ENCODE data around the gene PRAC1.

Gene PRAC1

DNA sequence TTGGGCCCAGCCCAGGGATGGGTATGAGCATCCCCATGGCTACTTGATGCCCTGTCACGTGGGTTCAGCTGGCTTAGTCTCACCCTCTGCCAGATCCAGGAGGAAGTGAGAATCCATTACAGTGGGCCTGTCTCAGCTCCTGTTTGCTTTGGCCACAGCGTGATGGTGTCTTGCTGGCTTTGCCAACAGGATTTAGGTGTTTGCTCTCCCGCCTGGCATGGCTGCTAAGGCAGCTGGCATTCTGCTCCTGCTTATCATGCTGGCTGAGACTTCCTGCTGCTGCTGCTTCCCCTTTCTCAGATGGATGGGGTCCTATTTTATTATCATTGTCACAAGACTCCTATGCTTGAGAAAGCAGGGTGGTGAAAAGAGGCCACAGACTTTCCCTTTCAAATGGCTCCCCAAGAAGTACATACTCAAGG lies 34.5 kb upstream of the PRAC1 start:
- Histone ChIP-seq H3K79me2 (ENCODE audit: insufficient read depth, low read depth) (no peaks in the 10 kb centered on the region), H3K4me3 (IDR thresholded peaks at IDR 0.05; ENCODE audit: insufficient read depth, low read depth, low read length) (no peak overlapping the region), H3K4me1 (ENCODE audit: low read depth, poor library complexity, severe bottlenecking) (no peaks in the 10 kb centered on the region), H3K4me2 (no peak overlapping the region), H3K27ac (no peak overlapping the region), H2AFZ (ENCODE audit: low read depth) (no peak overlapping the region), H3K36me3 (ENCODE audit: insufficient read depth) (no peaks in the 10 kb centered on the region), H4K20me1 (ENCODE audit: insufficient read depth) (no peaks in the 10 kb centered on the region), H3K9ac (no peak overlapping the region), H3K27me3 (ENCODE audit: insufficient read depth, low read depth) (peaks cover 8% of the 10 kb centered on the region; the same call in 1 of the 2 replicates)
- TF ChIP-seq CTCF (conservative IDR thresholded peaks at IDR 0.05; ENCODE audit: low read depth, low read length) = no peak

GRCh38 chr17:48755356-48755755 lies 33.0 kb upstream of the PRAC1 start:
- Histone ChIP-seq H3K4me2 (no peak overlapping the region), H3K36me3 (ENCODE audit: insufficient read depth) (no peaks in the 10 kb centered on the region), H3K27ac (no peak overlapping the region), H3K4me3 (IDR thresholded peaks at IDR 0.05; ENCODE audit: insufficient read depth, low read depth, low read length) (no peak overlapping the region), H3K9ac (no peak overlapping the region), H3K27me3 (ENCODE audit: insufficient read depth, low read depth) (peaks cover 17% of the 10 kb centered on the region; the same call in 1 of the 2 replicates), H3K79me2 (ENCODE audit: insufficient read depth, low read depth) (no peaks in the 10 kb centered on the region), H4K20me1 (ENCODE audit: insufficient read depth) (no peaks in the 10 kb centered on the region), H3K4me1 (ENCODE audit: low read depth, poor library complexity, severe bottlenecking) (no peaks in the 10 kb centered on the region), H2AFZ (ENCODE audit: low read depth) (no peak overlapping the region)
- TF ChIP-seq CTCF (conservative IDR thresholded peaks at IDR 0.05; ENCODE audit: low read depth, low read length) = no peak

DNA sequence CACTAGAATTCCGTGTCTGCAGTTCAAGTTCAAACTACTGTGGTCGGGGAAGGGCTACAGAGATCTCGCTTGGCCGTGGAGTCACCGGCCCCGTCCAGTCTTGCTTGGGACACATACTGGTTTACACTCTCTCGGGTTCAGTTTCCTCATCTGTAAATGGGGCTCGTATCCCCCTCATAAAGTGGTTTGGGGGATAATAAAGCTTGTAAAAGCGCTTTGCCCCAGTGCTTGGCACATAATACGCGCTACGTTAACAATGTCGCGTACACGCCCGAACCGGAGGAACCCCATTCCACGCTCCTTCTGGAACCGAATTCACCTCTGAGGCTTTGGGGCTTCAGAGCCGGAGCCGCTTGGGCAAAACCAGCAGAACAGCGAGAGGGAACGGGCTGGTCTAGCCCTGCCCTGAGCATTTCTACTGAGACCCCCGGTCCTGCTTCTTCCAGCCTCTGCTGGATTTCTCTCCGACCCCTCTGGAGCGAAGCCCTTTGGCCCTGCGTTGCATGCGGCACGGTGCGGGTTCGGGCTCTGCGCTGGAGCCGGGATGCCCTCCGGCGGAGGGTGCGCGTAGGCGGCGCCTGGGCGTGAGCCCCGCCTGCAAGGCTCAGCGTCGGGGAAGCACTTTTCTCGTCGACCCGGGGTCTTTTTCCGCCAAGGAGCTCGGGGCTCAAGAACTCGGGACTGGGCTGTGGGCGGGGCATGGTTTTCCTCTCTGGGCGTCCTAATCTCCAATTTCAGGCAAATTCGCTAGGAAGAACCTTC lies 32.4 kb upstream of the PRAC1 start:
- Histone ChIP-seq H3K4me3 (IDR thresholded peaks at IDR 0.05; ENCODE audit: insufficient read depth, low read depth, low read length) (no peak overlapping the region), H3K36me3 (ENCODE audit: insufficient read depth) (no peaks in the 10 kb centered on the region), H3K79me2 (ENCODE audit: insufficient read depth, low read depth) (no peaks in the 10 kb centered on the region), H3K4me2 (no peak overlapping the region), H3K27ac (no peak overlapping the region), H3K4me1 (ENCODE audit: low read depth, poor library complexity, severe bottlenecking) (no peaks in the 10 kb centered on the region), H4K20me1 (ENCODE audit: insufficient read depth) (no peaks in the 10 kb centered on the region), H3K27me3 (ENCODE audit: insufficient read depth, low read depth) (peaks cover 17% of the 10 kb centered on the region; the same call in 1 of the 2 replicates), H3K9ac (no peak overlapping the region), H2AFZ (ENCODE audit: low read depth) (no peak overlapping the region)
- TF ChIP-seq CTCF (conservative IDR thresholded peaks at IDR 0.05; ENCODE audit: low read depth, low read length) = no peak

DNA sequence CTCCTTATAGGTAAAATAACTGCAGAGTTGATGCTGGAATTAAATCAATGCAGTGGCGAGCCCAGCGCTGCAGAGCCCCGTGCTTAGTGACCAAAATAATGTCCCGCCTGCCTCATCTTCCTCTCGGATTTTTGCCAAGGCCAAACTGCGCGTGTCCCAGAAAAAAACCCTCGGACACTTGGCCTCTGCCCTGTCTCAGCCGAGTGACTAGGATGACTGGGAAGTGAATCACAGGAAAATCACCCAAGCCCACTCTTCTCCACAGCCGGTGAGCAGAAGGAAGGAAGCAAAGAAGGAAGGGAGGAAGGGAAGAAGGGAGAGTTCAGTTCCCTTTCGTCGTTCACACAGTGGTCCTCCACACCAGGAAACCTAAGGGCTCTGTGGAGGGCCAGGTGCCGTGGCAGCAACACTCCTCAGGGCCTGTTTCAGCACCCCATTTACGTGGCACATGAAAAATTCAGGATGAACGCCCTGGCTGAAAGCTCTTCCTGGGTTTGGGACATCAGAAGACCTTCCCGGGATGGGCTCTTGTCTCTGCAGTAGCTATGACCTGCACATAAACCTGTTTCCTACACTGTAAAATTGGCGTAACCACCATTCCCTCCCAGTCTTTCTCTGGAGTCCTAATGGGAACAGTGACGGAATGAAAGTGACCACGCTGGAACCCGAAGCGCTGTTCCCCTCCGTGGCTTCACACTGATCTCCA lies 31.6 kb upstream of the PRAC1 start:
- no peak for TF ChIP-seq CTCF (conservative IDR thresholded peaks at IDR 0.05; ENCODE audit: low read depth, low read length)
- H3K27ac ChIP-seq = no peak overlapping the region
- no peak overlapping the region for H2AFZ ChIP-seq (ENCODE audit: low read depth)
- H3K4me2 ChIP-seq = no peak overlapping the region
- H4K20me1 ChIP-seq (ENCODE audit: insufficient read depth) = no peaks in the 10 kb centered on the region
- no peak overlapping the region for H3K4me3 ChIP-seq (IDR thresholded peaks at IDR 0.05; ENCODE audit: insufficient read depth, low read depth, low read length)
- no peaks in the 10 kb centered on the region for H3K79me2 ChIP-seq (ENCODE audit: insufficient read depth, low read depth)
- no peak overlapping the region for H3K9ac ChIP-seq
- H3K4me1 ChIP-seq (ENCODE audit: low read depth, poor library complexity, severe bottlenecking) = no peaks in the 10 kb centered on the region
- peaks cover 17% of the 10 kb centered on the region; the same call in 1 of the 2 replicates for H3K27me3 ChIP-seq (ENCODE audit: insufficient read depth, low read depth)
- no peaks in the 10 kb centered on the region for H3K36me3 ChIP-seq (ENCODE audit: insufficient read depth)
